ENCODE measurements around the gene CD58.

CD58 gene

DNA sequence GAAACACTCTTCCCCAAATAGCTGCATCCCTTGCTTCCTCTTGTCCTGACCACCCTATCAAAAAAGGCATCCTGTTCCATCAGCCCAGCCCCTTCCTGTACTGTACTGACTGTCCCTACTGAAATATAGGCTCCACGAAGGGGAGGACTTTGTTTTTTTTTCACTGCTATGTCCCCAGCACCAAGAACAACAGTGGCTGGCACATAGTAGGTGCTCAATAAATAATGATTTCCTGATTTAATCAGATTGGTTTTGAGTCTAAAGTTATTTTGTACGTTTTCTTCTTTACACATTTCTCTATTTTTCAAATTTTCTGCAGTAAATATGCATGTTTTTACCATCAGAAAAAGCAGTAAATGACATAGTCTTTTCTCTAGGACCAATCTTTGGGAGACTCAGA lies 73.9 kb downstream of the CD58 start:
- Histone ChIP-seq H3K36me3 (ENCODE audit: control insufficient read depth, insufficient read depth, low read length) (no peaks in the 10 kb centered on the region), H3K27me3 (ENCODE audit: control insufficient read depth, insufficient read depth, low read length) (no peaks in the 10 kb centered on the region), H3K9me3 (ENCODE audit: control insufficient read depth, low read length) (no peaks in the 10 kb centered on the region), H3K4me3 (ENCODE audit: low read length) (no peak overlapping the region), H3K9ac (ENCODE audit: low read length) (no peak overlapping the region), H3K4me1 (ENCODE audit: control insufficient read depth, insufficient read depth, low read length) (peaks cover 40% of the 10 kb centered on the region)

DNA sequence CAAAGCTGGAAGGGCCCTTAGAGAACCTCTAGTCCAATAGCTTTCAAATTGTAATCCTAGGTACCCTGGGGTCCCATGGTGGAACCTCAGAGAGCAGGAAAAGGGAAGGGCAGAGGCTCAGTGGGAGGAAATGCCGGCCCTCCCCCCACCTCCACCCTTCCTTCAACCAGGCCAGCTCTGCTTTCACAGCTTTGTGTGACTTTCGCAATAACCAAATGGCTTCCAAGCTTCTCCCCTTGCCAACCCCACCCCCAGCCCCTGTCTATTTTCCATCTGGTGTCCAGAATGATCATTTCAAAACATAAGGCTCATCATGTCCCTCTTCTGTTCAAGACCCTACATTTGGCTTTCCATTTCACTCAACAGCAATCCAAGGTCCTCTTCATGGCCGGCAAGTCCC lies 74.4 kb downstream of the CD58 start:
- Histone ChIP-seq H3K4me1 (ENCODE audit: control insufficient read depth, insufficient read depth, low read length) (peaks cover 40% of the 10 kb centered on the region), H3K4me3 (ENCODE audit: low read length) (no peak overlapping the region), H3K9me3 (ENCODE audit: control insufficient read depth, low read length) (no peaks in the 10 kb centered on the region), H3K36me3 (ENCODE audit: control insufficient read depth, insufficient read depth, low read length) (no peaks in the 10 kb centered on the region), H3K9ac (ENCODE audit: low read length) (no peak overlapping the region), H3K27me3 (ENCODE audit: control insufficient read depth, insufficient read depth, low read length) (no peaks in the 10 kb centered on the region)

DNA sequence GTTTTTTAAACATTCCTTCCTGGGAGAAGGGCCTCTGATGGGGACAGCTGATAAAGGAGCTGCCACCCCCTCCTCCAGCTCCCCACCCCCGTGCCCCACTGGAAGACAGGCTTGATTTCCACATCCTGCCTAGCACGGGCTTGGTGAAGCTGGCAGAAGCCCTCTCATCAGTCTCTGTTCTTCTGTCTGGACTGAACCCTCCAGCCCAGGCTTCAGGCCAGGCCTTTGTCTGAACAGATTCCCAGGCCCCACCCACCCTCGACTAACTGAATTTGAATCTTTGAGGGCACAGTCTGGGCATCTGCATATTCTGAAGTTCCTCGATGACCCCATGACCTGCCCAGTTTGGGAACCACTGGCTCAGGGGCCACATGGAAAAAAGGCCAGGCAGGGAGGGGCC lies 75.3 kb downstream of the CD58 start:
- Histone ChIP-seq H3K9ac (ENCODE audit: low read length) (no peak overlapping the region), H3K36me3 (ENCODE audit: control insufficient read depth, insufficient read depth, low read length) (no peaks in the 10 kb centered on the region), H3K4me3 (ENCODE audit: low read length) (no peak overlapping the region), H3K9me3 (ENCODE audit: control insufficient read depth, low read length) (no peaks in the 10 kb centered on the region), H3K4me1 (ENCODE audit: control insufficient read depth, insufficient read depth, low read length) (peaks cover 40% of the 10 kb centered on the region), H3K27me3 (ENCODE audit: control insufficient read depth, insufficient read depth, low read length) (no peaks in the 10 kb centered on the region)

DNA sequence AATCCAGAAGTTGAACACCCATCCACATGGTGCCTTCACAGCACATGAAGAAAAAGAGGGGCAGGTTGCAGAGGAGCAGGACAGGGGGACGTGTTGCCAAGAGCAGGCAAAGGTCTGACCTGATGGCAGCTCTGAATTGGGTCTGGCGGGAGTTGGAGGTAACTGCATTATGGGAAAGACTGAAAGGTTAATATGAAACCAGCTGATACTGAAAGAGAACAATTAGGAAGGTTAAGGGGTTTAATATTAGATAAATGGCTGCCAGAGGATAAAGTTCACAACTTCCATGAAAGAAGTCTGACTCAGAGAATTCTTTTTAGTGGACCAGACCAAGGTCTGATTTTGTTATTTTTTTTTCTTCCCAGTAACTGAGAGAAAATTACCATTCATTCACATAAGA lies 76.1 kb downstream of the CD58 start:
- Histone ChIP-seq H3K9ac (ENCODE audit: low read length) (no peak overlapping the region), H3K9me3 (ENCODE audit: control insufficient read depth, low read length) (no peaks in the 10 kb centered on the region), H3K27me3 (ENCODE audit: control insufficient read depth, insufficient read depth, low read length) (no peaks in the 10 kb centered on the region), H3K4me1 (ENCODE audit: control insufficient read depth, insufficient read depth, low read length) (peaks cover 43% of the 10 kb centered on the region), H3K36me3 (ENCODE audit: control insufficient read depth, insufficient read depth, low read length) (no peaks in the 10 kb centered on the region), H3K4me3 (ENCODE audit: low read length) (no peak overlapping the region)

- Histone ChIP-seq H3K36me3 (ENCODE audit: control insufficient read depth, insufficient read depth, low read length) (no peaks in the 10 kb centered on the region), H3K4me1 (ENCODE audit: control insufficient read depth, insufficient read depth, low read length) (peaks cover 47% of the 10 kb centered on the region), H3K9ac (ENCODE audit: low read length) (no peak overlapping the region), H3K27me3 (ENCODE audit: control insufficient read depth, insufficient read depth, low read length) (no peaks in the 10 kb centered on the region), H3K4me3 (ENCODE audit: low read length) (no peak overlapping the region), H3K9me3 (ENCODE audit: control insufficient read depth, low read length) (no peaks in the 10 kb centered on the region)
These were observed 76.5 kb downstream of the CD58 start for GRCh38 chr1:116494353-116494692.

- no peaks in the 10 kb centered on the region for H3K9me3 ChIP-seq (ENCODE audit: control insufficient read depth, low read length)
- no peaks in the 10 kb centered on the region for H3K27me3 ChIP-seq (ENCODE audit: control insufficient read depth, insufficient read depth, low read length)
- no peak overlapping the region for H3K9ac ChIP-seq (ENCODE audit: low read length)
- peaks cover 45% of the 10 kb centered on the region for H3K4me1 ChIP-seq (ENCODE audit: control insufficient read depth, insufficient read depth, low read length)
- no peak overlapping the region for H3K4me3 ChIP-seq (ENCODE audit: low read length)
- H3K36me3 ChIP-seq (ENCODE audit: control insufficient read depth, insufficient read depth, low read length), result no peaks in the 10 kb centered on the region
These were observed 77.1 kb downstream of the CD58 start for GRCh38 chr1:116493484-116494352.

GRCh38 chr1:116493036-116493435 lies 77.8 kb downstream of the CD58 start:
- H3K36me3 ChIP-seq (ENCODE audit: control insufficient read depth, insufficient read depth, low read length), result no peaks in the 10 kb centered on the region
- no peak overlapping the region for H3K4me3 ChIP-seq (ENCODE audit: low read length)
- no peaks in the 10 kb centered on the region for H3K27me3 ChIP-seq (ENCODE audit: control insufficient read depth, insufficient read depth, low read length)
- no peak overlapping the region for H3K9ac ChIP-seq (ENCODE audit: low read length)
- H3K4me1 ChIP-seq (ENCODE audit: control insufficient read depth, insufficient read depth, low read length), result peaks cover 44% of the 10 kb centered on the region
- H3K9me3 ChIP-seq (ENCODE audit: control insufficient read depth, low read length), result no peaks in the 10 kb centered on the region

DNA sequence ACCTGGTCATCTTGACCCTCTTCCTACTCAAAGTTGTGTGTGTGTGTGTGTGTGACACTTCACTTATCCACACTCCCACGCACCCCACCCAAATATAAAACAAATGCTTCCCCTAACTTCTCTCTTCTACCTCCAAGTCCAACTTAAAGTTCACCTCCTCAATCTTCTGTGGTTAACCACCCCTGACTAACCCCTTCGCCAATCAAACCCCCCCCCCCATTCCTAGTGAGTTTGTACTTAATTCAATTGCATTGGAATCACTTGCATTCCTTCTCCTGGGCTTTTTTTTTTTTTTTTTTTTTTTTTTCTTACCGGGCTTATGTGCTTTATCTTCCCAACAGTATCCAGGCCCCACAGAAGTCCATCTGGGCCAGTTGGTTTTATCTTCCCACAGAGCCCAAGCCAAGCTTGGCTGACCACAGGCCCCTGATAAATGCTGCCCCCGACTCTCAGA lies 78.4 kb downstream of the CD58 start:
- no peak overlapping the region for H3K9ac ChIP-seq (ENCODE audit: low read length)
- no peak overlapping the region for H3K4me3 ChIP-seq (ENCODE audit: low read length)
- no peaks in the 10 kb centered on the region for H3K36me3 ChIP-seq (ENCODE audit: control insufficient read depth, insufficient read depth, low read length)

GRCh38 chr1:116491700-116492357 lies 79.0 kb downstream of the CD58 start:
- no peaks in the 10 kb centered on the region for H3K27me3 ChIP-seq (ENCODE audit: control insufficient read depth, insufficient read depth, low read length)
- H3K4me3 ChIP-seq (ENCODE audit: low read length), result no peak overlapping the region
- peaks cover 38% of the 10 kb centered on the region for H3K4me1 ChIP-seq (ENCODE audit: control insufficient read depth, insufficient read depth, low read length)

More for the DNA sequence above, 78.4 kb downstream of the CD58 start:
- H3K9me3 ChIP-seq (ENCODE audit: control insufficient read depth, low read length), result no peaks in the 10 kb centered on the region
- H3K4me1 ChIP-seq (ENCODE audit: control insufficient read depth, insufficient read depth, low read length), result peaks cover 41% of the 10 kb centered on the region
- no peaks in the 10 kb centered on the region for H3K27me3 ChIP-seq (ENCODE audit: control insufficient read depth, insufficient read depth, low read length)

GRCh38 chr1:116490588-116490987 lies 80.2 kb downstream of the CD58 start:
- Histone ChIP-seq H3K27me3 (ENCODE audit: control insufficient read depth, insufficient read depth, low read length) (no peaks in the 10 kb centered on the region), H3K4me1 (ENCODE audit: control insufficient read depth, insufficient read depth, low read length) (peaks cover 36% of the 10 kb centered on the region)

More at GRCh38 chr1:116491700-116492357, 79.0 kb downstream of the CD58 start:
- Histone ChIP-seq H3K9ac (ENCODE audit: low read length) (no peak overlapping the region), H3K36me3 (ENCODE audit: control insufficient read depth, insufficient read depth, low read length) (no peaks in the 10 kb centered on the region), H3K9me3 (ENCODE audit: control insufficient read depth, low read length) (no peaks in the 10 kb centered on the region)

GRCh38 chr1:116489231-116489697 lies 81.6 kb downstream of the CD58 start:
- peaks cover 36% of the 10 kb centered on the region for H3K4me1 ChIP-seq (ENCODE audit: control insufficient read depth, insufficient read depth, low read length)
- H3K36me3 ChIP-seq (ENCODE audit: control insufficient read depth, insufficient read depth, low read length), result no peaks in the 10 kb centered on the region
- H3K27me3 ChIP-seq (ENCODE audit: control insufficient read depth, insufficient read depth, low read length), result no peaks in the 10 kb centered on the region
- H3K4me3 ChIP-seq (ENCODE audit: low read length), result no peak overlapping the region
- no peaks in the 10 kb centered on the region for H3K9me3 ChIP-seq (ENCODE audit: control insufficient read depth, low read length)
- no peak overlapping the region for H3K9ac ChIP-seq (ENCODE audit: low read length)

More at GRCh38 chr1:116490588-116490987, 80.2 kb downstream of the CD58 start:
- Histone ChIP-seq H3K4me3 (ENCODE audit: low read length) (no peak overlapping the region), H3K9ac (ENCODE audit: low read length) (no peak overlapping the region), H3K36me3 (ENCODE audit: control insufficient read depth, insufficient read depth, low read length) (no peaks in the 10 kb centered on the region), H3K9me3 (ENCODE audit: control insufficient read depth, low read length) (no peaks in the 10 kb centered on the region)

DNA sequence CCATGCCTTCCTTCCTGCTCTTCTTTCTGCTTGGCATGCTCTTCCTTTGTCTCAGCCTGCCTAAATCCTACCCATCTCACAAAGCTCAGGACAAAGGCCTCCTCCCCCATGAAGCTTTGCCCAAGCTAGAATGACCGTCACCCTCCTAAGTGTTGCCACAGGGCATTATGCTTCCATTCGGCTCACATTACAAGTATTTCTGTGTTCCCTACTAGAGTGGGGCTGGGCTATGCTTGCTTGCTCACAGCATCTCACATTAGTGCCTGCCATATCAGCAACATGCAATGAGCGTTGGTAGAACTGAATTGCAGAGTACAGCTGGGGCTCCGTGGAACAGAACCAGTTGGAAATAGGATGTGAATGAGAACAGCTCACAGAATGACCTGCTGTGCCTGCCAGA lies 82.8 kb downstream of the CD58 start:
- peaks cover 39% of the 10 kb centered on the region for H3K4me1 ChIP-seq (ENCODE audit: control insufficient read depth, insufficient read depth, low read length)
- H3K27me3 ChIP-seq (ENCODE audit: control insufficient read depth, insufficient read depth, low read length), result no peaks in the 10 kb centered on the region
- H3K9ac ChIP-seq (ENCODE audit: low read length), result no peak overlapping the region
- H3K4me3 ChIP-seq (ENCODE audit: low read length), result no peak overlapping the region
- no peaks in the 10 kb centered on the region for H3K36me3 ChIP-seq (ENCODE audit: control insufficient read depth, insufficient read depth, low read length)
- no peaks in the 10 kb centered on the region for H3K9me3 ChIP-seq (ENCODE audit: control insufficient read depth, low read length)
